Measurements from ENCODE around the gene FOLR1.

Gene FOLR1

GRCh38 chr11:72222106-72222891 lies 30.4 kb downstream of the FOLR1 start:
- TF ChIP-seq GATA3 (IDR thresholded peaks at IDR 0.05; ENCODE audit: low read depth, low read length) (no peak), GATA2 (IDR thresholded peaks at IDR 0.05; ENCODE audit: low read depth, low read length) (no peak)

- no peak for TF ChIP-seq GATA3 (IDR thresholded peaks at IDR 0.05; ENCODE audit: low read depth, low read length)
- TF ChIP-seq GATA2 (IDR thresholded peaks at IDR 0.05; ENCODE audit: low read depth, low read length) = no peak
These were observed 31.1 kb downstream of the FOLR1 start for GRCh38 chr11:72222907-72223614.

- TF ChIP-seq GATA2 (IDR thresholded peaks at IDR 0.05; ENCODE audit: low read depth, low read length) (no peak), GATA3 (IDR thresholded peaks at IDR 0.05; ENCODE audit: low read depth, low read length) (no peak)
These were observed 31.9 kb downstream of the FOLR1 start for GRCh38 chr11:72223615-72224563.

GRCh38 chr11:72224564-72225410 lies 32.8 kb downstream of the FOLR1 start, which contains the start of gene INPPL1:
Gene INPPL1, plus strand, starts transcription at chr11:72224767. Its CDS starts 218 bp downstream, at chr11:72224985.
- no peak for TF ChIP-seq GATA2 (IDR thresholded peaks at IDR 0.05; ENCODE audit: low read depth, low read length)
- TF ChIP-seq GATA3 (IDR thresholded peaks at IDR 0.05; ENCODE audit: low read depth, low read length) = no peak

- TF ChIP-seq GATA2 (IDR thresholded peaks at IDR 0.05; ENCODE audit: low read depth, low read length) (no peak), GATA3 (IDR thresholded peaks at IDR 0.05; ENCODE audit: low read depth, low read length) (no peak)
These were observed 33.5 kb downstream of the FOLR1 start for GRCh38 chr11:72225411-72225951.

GRCh38 chr11:72226701-72227100 lies 34.8 kb downstream of the FOLR1 start:
- TF ChIP-seq GATA3 (IDR thresholded peaks at IDR 0.05; ENCODE audit: low read depth, low read length) (no peak), GATA2 (IDR thresholded peaks at IDR 0.05; ENCODE audit: low read depth, low read length) (no peak)

- TF ChIP-seq GATA2 (IDR thresholded peaks at IDR 0.05; ENCODE audit: low read depth, low read length) = no peak
- TF ChIP-seq GATA3 (IDR thresholded peaks at IDR 0.05; ENCODE audit: low read depth, low read length) = no peak
These were observed 35.6 kb downstream of the FOLR1 start for GRCh38 chr11:72227316-72228228.

- no peak for TF ChIP-seq GATA2 (IDR thresholded peaks at IDR 0.05; ENCODE audit: low read depth, low read length)
- TF ChIP-seq GATA3 (IDR thresholded peaks at IDR 0.05; ENCODE audit: low read depth, low read length) = no peak
These were observed 36.4 kb downstream of the FOLR1 start for GRCh38 chr11:72228229-72228843.

- no peak for TF ChIP-seq GATA2 (IDR thresholded peaks at IDR 0.05; ENCODE audit: low read depth, low read length)
- TF ChIP-seq GATA3 (IDR thresholded peaks at IDR 0.05; ENCODE audit: low read depth, low read length) = no peak
These were observed 36.9 kb downstream of the FOLR1 start for GRCh38 chr11:72228844-72229231.

- TF ChIP-seq GATA3 (IDR thresholded peaks at IDR 0.05; ENCODE audit: low read depth, low read length) (no peak), GATA2 (IDR thresholded peaks at IDR 0.05; ENCODE audit: low read depth, low read length) (no peak)
These were observed 37.5 kb downstream of the FOLR1 start for GRCh38 chr11:72229336-72229924.
